HG03521 (cell line): ENCODE data around the gene MGAT5B.
"Not testable (repeated sequence)": the region's sequence is repeated elsewhere in the genome, so short reads cannot be mapped to it uniquely, and the experiment has no call there.

Experiments
- ATAC-seq: cut with Tn5 transposase; IDR thresholded peaks from one replicate; pipeline ENCODE4 v1.9.1; 2021; ENCODE audit warnings: mild to moderate bottlenecking, moderate library complexity; ENCODE audit not compliant: unreplicated experiment

The MGAT5B gene

DNA sequence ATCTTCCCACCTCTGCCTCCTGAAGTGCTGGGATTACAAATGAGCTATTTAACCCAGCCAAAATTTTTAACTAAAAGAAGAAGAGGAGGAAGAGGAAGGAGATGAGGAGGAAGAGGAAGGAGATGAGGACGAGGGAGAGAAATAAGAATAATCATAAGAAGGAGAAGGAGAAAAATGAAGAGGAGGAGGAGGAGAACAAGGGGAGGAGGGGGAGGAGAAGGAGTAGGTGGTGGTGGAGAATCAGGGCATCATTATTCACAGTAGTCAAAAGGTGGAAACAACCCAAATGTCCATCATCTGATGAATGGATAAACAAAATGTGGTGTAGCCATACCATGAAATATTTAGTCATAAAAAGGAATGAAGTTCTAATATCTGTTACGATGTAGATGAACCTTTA lies 21.2 kb upstream of the MGAT5B start:
- no peak for ATAC-seq

DNA sequence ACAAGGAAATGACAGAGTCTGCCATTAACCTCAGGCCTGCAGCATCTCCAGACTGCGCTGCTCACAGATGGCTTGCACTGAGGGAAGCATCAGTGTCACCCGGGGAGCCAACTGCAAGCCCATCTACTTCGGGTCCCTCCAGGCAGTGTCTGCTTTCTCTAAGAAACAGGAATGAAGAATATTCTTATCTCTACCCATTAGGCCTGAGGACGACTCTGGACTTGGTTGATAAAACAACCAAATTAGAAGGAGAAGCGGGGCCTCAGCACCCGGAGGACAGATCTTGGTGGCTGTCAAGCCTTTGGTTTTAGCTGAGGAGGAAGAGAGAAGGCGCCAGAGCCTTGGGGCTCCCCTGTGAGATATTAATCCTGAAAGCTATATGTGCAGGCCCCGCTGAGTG lies 19.5 kb upstream of the MGAT5B start:
- ATAC-seq: no peak

DNA sequence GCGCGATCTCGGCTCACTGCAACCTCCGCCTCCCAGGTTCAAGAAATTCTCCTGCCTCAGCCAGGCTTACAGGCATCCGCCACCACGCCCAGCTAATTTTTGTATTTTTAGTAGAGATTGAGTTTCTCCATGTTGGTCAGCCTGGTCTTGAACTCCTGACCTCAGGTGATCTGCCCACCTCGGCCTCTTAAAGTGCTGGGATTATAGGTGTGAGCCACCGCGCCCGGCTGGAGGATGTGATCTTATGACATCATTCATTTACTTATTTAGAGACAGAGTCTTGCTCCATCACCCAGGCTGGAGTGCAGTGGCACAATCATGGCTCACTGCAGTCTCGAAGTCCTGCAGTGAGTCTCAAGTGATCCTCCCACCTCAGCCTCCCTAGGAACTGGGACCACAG lies 19.0 kb upstream of the MGAT5B start:
- ATAC-seq: not testable (repeated sequence)

DNA sequence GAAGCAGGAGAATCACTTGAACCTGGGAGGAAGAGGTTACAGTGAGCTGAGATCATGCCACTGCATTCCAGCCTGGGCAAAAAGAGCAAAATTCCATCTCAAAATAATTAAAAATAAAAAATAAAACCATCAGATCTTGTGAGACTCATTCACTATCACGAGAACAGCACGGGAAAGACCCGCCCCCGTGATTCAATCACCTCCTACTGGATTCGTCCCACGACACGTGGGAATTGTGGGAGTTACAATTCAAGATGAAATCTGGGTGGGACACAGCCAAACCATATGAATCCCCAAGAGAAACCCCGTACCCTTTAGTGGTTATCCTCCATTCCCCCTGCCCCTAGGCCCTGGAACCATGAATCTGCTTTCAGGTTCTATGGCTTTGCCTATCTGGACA lies 15.4 kb upstream of the MGAT5B start:
- ATAC-seq: no peak

DNA sequence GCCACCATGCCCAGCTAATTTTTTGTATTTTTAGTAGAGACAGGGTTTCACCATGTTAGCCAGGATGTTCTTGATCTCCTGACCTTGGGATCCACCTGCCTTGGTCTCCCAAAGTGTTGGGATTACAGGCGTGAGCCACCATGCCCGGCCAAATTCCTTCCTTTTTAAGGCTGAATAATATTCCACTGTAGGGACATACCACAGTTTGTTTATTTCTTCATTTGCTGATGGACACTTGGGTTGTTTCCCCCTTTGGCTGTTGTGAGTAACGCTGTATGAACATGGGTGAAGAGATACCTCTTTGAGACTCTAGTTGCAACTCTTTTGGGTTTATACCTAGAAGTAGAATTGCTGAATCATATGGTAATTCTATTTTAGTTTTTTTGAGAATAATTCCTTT lies 13.1 kb upstream of the MGAT5B start:
- no peak for ATAC-seq

DNA sequence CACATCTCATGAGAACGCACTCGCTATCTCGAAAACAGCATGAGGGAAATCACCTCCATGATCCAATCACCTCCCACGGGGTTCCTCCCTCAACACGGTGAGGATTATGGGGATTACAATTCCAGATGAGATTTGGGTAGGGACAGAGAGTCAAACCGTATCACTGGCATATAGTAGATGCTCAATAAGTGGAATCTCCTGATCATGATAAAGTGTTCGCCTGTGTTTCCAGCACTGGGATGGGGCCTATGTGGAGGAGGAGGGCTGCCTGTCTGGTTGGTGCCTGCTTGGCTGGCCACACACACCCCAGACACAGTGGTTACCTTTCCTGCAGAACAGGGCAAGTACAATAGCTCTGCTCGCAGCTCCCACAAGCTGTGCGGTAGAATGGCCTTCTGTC lies 6.1 kb upstream of the MGAT5B start:
- no peak for ATAC-seq

DNA sequence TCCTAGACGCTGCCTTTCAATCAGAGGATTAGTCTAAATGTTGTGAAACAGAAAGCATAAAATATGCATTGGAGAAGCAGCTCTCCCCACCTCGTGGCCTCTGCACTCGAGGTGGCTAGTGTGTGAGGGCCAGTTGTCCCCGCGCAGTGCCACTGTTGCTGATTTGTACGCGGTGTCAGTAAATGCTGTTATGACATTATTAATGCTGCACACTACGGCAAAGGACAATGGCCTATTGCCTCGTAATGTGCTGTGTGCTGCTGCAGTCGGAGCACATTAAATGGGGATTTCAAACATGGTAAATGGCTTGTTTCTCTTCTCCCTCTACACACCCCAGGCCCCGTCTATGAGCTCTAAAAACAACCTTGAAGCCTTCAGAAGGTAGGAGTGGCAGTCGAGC lies 5.7 kb upstream of the MGAT5B start:
- ATAC-seq: no peak

DNA sequence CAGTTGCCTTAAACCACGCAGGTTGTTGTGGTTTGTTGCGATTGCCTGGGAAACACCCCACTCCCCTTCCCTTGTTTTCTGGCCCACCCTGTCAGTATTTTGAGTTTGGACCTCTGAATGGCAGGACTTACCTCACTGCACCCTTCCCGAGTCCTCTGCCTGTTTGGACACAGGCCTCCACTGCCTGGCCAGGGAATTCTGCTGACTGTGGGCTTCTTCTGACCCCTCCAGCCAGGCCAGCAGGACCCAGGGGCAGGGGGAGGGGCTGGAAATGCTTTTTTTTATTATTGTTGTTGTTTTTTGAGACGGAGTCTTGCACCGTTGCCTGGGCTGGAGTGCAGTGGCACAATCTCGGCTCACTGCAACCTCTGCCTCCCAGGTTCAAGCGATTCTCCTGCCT lies 4.2 kb upstream of the MGAT5B start:
- ATAC-seq: no peak

DNA sequence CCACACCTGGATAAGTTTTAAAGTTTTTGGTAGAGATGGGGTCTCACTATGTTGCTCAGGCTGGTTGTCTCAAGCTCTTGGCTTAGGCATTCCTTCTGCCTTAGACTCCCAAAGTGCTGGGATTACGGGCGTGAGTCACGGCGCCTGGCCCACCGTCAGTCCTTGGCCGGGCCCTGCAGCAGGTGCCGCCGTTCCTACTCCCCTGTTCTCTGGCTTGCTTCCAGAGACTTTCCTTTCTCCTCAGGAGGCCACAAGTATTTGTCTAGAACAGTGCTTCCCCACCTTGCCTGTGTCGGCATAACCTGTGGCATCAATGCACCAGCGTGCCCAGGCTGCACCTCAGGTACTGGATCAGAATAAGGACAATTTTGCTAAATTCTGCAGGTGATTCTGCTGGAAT lies 3.0 kb upstream of the MGAT5B start:
- no peak for ATAC-seq

DNA sequence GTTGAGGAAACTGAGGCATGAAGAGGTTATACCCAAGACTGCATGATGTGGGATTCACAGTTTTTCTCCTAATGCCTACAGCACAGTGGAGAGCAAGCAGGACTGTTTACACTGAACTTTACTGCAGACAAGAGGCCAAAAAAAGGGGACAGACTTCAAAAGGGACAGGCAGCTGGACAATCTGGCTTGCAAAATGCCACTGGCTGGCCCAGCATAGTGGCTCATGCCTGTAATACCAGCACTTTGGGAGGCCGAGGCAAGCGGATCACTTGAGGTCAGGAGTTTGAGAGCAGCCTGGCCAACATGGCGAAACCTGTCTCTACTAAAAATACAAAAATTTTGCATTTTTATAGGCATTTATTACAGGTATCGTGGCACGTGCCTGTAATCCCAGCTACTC lies 2.0 kb upstream of the MGAT5B start:
- ATAC-seq: no peak

DNA sequence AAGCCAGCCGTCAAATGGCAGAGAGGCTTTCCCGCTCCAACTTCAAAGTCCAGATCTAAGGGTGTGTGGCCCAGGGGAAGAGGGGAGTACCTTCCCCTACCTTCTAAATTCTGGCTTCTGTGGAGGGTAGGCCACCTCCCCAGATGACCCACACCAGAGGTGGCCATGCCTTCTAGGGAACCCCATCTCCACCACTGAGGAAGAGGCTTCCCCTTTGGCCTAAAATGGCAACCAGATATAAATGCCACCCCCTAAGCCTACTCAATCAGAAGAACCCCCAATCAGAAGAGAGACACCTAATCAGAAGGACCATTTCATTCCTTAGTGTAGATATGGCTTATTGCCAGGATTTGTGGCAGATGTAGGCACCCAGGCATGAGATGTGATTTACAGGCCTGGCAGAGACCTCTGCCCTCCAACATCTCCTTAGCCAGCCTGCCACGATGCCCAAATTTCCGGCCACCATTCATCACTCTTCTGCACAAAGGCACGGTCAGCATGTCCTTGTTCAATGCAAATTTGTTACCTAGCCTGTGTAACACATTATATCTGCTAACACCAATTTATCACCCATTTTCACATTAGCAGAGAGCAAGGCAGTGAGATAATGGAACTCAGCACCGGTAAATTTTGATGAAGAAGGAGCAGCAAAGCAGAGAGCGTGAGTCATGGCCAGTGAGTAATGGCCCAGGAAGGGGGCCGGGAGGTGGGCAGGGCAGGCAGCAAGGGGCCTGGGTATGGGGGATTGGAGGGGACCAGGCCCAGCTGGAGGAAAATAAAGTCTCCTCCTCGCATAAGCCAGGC lies 1.2 kb upstream of the MGAT5B start:
- ATAC-seq: no peak

DNA sequence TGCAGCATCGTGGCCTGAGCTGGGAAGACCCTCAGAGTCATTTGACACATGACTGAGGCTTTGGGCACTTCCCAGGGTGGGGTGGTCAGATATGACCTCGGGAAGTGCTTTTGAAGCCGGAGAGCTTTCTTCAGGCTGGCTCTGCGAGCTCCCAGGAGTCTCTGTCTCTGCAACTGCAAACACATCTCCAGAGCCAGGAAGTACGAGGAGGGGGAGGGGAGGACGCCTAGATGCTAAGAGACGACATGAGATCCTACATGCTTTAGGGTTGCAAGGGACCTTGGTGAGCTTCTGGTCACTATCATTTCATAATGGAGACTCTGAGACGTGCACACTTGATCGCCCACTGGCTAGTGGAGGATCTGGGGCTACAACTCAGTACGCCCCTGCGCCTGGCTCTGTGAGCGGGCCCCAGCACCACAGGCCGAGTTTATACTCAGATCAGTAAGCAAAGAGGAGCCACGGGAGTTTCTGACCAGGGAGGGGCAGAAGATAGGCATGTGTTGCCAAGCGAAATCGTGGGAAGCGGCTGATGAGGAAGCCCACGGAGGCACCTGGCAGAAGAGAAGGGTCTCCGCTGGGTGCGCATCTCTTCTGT lies 527 bp upstream of the MGAT5B start:
- no peak for ATAC-seq

DNA sequence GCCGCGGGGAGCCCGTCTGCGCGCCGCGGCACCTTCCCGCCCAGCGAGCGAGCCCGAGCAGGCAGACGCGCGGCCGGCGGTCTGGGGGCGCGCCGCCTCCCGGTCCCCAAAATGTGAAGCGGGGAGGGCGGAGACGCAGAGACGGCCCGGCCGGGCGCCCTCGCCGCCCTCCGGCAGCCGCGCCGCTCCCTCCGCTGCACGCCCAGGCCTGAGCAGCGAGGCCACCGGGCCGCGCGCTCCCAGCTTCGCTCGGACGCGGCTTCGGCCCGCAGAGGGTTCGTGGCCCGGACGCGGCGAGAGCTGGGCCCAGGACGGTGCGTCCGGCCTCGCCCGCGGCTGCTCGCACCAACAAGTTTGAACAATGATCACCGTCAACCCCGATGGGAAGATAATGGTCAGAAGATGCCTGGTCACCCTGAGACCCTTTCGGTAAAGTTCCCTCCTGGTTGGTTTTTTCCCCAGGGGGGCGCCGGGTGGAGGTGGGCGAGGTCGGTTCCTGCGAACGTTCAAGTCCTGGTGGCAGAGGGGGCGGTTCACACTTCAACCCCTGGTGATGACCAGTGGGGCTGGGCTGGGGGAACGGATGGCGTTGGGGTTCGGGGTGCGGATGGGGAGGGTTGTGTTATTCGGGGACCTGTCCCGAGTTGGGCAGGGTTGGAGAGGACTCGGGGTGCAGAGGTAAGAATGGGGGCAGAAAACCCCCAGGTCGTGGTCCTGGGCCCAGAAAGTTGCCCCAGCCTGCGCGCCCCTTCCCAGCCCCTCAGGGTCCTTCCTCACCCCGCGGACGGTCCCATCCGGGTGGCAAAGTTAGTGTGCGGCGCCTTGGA lies 678 bp downstream of the MGAT5B start:
- ATAC-seq: no peak

DNA sequence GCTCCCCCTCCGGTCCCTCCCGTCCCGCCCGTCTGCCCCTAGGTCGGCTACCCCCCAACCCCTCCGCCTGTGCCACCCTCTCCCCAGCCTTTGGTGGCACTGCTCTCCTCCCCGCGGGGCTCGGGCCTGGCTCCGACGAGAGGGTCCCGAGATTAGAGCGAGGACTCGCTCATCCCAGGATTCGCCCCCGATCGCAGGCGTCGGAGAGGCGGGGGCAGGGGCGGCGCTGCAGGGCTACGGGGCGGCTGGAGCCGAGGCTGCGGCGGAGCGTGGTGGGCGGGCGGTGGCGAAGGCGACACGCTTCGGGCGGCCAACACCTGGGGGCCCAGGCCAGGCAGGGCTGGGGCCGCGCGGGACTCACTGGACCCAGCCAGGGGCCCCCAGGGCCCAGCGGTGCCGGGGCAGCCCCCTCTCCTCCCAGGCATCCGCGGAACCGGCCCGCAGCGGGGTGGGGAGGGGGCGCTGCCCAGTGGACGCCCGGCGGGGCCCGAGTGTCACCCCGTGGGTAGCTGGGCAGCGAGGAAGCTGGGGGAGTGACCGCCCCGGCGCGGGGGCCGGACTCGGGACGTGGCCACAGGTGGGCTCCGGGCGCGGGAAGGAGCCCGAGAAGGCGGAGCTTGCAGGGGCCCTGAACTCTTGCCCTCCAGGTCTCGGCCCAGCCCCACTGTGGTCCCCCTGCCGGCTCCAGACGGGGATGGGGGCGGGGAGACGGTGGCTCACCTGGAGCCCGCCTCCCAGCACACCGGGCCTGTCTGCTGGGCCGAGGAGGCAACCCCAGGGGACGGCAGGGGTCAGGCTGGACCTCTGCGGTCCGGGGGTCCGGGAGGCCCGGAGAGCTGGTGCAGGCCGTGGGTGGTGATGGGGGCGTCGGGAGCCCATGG lies 1.5 kb downstream of the MGAT5B start:
- ATAC-seq: no peak

DNA sequence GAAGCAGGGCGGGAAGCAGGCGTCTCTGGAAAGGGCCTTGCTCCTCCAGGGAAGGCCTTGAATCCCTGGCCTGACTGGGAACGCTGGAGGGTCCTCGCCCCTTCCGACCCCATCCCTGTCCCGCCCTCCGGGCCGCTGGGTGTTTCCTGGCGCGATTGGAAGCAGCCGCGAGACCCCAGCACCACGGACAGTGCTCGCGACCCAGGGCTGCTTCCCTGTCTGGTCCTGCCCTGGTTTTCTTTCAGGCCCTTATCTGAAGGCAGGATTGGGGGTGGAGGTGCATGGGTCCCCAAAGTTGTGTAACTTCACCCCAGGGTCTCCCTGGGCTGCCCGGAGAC lies 2.1 kb downstream of the MGAT5B start:
- no peak for ATAC-seq

DNA sequence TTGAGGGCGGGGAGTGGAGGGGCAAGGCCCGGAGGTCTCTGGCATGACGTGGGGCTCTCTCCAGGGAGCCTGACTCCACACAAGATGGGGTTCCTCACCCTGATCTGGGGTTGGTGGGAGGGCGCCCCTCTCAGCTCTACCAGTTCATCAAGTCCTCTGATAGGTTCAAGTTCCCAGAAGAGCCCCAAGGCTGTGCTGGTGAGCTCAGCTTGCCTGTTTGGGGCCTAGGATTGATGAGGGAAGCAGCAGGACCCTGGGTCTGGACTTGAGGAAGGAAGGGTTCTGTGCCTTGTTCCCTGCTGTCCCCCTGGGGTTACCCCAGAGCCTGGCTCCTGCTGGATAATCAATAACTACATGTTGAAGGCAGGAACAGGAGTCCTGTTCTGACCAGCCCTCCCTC lies 3.5 kb downstream of the MGAT5B start:
- ATAC-seq: no peak

DNA sequence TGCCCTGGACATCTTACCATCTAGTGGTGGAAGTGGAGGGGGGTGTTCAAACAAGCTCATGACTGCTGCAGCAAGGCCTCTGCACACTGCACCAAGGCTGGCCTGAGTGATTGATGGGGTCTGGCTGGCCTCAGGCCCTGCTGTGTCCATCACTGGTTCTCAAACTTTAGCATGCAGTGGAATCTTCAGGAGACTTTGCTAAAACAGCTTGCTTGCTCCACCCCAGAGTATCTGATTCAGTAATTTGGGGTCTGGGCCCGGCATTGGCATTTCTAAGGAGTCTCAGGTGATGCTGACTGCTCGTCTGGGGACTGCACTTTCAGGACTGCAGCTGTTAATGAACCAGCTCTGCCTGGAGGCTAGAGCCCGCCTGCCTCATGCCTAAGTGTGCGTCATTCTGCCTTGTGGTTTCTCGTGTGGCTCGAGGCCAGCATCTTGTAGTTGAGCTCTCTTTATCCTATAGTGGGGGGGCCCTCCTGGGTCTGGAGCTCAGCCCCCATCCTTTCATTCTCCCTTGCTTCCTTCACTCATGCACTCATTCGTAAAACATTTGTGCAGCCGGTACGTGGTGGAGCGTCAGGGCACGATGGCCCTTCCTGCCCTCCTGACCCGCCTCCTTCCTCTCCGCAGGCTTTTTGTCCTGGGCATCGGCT lies 4.1 kb downstream of the MGAT5B start:
- ATAC-seq: no peak

DNA sequence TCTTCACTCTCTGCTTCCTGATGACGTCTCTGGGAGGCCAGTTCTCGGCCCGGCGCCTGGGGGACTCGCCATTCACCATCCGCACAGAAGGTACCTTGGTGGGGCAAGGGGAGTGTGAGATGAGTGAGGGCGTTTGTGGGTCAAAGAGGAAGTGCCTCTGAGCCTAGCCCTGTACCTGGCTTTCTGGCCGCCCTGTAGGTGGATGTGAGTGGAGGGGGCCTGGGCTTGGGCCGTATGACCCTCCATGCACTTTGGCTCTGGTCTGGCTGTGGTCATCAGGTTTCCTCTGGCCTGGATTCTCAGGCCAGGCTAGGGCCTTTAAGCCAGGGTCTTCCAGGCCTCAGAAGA lies 4.6 kb downstream of the MGAT5B start:
- no peak for ATAC-seq

DNA sequence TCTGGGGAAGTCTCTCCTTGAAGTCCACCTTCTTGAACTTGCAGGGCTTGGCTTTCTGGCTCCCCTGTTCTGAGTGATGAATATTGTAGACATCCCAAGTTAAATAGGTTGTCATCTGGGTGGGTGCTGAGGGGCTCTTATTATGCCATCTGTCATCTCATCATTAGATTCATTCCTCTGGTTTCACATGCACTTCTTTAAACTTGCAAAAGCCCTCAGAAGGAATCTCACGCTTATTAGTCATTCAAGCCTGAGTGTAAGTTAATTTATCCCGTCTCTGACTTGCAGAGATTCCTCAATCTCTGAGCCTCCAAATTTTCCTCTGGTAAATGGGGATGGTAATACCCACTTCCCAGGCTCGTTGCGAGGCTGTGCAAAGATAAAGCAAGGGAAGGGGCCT lies 5.7 kb downstream of the MGAT5B start:
- no peak for ATAC-seq

DNA sequence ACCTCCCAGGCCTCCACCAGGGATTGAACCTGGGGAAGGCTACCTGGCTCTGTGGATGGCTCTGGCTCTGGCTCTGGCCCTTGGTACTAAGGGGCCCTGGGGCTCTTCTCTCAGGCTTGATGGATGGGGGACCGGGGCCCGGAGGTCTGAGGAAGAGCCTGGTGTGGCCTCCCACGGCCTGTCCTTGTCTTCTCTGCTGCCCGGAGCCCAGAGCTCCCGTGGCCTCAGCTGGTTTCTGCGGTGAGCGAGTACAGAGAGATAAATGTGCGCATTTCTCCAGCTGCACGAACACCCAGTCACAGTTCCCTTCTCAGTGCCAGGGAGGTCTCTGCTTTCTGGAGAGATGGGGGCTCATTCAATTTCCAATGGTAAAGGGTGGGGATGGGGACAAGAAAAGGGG lies 9.2 kb downstream of the MGAT5B start:
- ATAC-seq: no peak

DNA sequence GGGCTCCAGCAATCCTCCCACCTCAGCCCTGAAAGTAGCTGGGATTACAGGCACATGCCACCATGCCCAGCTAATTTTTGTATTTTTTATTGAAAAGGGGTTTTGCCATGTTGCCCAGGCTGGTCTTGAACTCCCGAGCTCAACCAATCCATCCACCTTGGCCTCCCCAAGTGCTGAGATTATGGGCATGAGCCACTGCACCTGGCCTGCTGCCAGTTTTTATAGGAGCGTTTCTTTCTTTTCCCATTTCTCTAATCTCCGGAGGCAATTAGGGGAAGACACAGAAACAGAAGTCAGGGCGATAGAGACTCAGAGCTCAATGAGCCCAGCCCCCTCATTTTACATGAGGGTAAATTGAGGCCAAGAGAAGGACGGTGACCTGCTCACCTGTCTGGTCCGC lies 10.4 kb downstream of the MGAT5B start:
- ATAC-seq: no peak
